GM20000 (cell line): Measurements from ENCODE around the gene B4GALNT2.

Experiments
- DNase-seq: peaks from one replicate; pipeline ENCODE4 v3.0.0; 2012; ENCODE audit warnings: low spot score
- TF ChIP-seq, protein P1 (sequence below): IDR thresholded peaks from 2 replicates; pipeline ENCODE4 v1.5.1; 2012; ENCODE audit warnings: mild to moderate bottlenecking, control low read depth; ENCODE audit errors: extremely low read depth, missing control alignments

B4GALNT2 gene

DNA sequence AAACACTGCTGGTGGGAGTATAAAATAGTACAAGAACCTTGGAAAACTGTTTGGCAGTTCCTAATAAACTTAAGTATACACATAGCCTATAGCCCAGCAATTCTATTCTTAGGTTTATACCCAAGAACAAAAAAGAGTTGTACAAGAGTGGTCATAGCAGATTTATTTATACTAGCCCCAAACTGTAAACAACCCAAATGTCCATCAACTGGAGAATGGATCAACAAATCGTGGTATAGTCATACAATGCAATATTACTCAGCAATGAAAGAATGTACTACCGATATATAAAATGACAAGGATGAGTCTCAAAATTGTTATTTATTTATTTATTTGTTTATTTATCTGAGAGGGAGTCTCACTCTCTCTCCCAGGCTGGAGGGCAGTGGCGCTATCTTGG lies 54.7 kb downstream of the B4GALNT2 start:
- no peak for DNase-seq

DNA sequence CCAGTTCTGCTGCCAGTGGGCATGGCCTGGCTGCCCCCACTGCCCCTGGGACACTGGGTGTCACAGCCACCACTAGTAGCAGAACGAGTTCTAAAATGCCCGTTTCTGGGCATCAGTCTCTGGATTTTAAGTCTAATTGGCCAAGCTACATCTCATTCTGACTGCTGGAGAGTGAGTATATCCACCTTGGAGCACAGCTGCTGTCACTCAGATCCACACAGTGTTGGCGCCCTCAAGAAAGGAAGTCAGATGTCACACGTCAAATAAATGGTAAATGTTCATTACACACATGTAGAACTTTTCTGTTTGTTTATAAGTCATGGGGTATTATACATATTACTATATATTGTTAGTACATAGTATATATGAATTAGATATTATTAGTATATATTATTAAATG lies 58.4 kb downstream of the B4GALNT2 start:
- TF ChIP-seq, protein P1, sequence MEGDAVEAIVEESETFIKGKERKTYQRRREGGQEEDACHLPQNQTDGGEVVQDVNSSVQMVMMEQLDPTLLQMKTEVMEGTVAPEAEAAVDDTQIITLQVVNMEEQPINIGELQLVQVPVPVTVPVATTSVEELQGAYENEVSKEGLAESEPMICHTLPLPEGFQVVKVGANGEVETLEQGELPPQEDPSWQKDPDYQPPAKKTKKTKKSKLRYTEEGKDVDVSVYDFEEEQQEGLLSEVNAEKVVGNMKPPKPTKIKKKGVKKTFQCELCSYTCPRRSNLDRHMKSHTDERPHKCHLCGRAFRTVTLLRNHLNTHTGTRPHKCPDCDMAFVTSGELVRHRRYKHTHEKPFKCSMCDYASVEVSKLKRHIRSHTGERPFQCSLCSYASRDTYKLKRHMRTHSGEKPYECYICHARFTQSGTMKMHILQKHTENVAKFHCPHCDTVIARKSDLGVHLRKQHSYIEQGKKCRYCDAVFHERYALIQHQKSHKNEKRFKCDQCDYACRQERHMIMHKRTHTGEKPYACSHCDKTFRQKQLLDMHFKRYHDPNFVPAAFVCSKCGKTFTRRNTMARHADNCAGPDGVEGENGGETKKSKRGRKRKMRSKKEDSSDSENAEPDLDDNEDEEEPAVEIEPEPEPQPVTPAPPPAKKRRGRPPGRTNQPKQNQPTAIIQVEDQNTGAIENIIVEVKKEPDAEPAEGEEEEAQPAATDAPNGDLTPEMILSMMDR: no peak
- DNase-seq: no peak

More for the DNA sequence above, 54.7 kb downstream of the B4GALNT2 start:
- TF ChIP-seq, protein P1: no peak

DNA sequence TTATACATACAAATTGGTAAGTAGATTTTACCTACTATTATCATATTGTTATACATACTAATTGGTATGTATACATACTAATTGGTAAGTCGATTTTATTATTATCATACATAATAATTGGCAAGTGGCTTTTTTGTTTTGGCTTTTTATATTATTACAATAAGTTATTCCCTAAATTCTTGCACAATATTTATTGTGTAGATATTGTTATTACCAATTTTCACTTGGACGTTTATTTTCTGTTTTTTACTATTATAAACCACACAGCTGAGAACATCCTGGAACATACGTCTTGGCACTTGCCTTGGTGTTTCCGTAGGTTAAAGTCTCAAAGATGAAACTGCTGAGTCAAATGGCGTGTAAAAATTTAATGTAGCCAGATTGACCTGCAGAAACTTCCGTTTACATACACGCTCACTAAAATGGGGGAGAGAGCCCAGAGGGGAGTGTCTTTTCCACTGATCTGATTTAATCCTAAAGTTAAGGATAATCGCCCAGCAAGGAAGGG lies 58.9 kb downstream of the B4GALNT2 start:
- TF ChIP-seq, protein P1: no peak
- DNase-seq: peak; percentile 39

DNA sequence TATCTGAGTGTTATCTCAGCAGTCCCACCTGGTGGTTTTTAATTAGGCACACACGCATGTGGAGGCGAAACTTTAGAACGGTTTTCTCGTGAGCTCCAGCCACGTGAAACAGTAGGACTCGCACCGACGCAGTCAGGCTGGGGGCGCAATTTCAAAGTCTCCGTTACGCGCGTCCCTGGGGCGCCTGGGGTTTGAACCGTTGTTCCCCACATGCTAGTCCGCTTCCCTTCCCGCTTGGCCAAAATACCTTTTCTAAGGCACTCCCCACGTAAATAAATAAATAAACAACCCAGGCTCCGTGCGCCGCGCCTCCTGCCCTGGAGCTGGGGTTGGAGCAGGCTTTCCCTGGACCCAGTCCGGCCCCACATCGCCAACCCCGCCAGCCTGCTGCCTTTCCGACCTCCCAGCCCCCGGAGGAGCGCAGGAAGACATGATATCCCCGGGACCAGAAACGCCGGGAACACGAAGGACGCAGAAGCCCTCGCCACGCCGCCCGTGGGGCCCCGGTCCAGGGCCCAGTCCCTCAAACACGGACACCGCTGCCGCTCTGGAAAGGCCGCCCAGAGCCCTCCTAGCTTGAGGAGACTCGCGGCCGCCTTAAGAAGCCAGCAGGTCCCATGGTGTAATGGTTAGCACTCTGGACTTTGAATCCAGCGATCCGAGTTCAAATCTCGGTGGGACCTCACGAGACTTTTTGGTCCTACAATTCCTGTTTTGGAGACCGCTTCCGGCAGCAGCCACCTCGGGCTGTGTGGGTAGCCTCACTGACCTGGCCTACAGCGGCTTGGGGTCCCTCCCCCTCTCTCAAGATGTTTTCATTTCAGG lies 59.6 kb downstream of the B4GALNT2 start:
- DNase-seq: peak; percentile 53
- TF ChIP-seq, protein P1: peak; percentile 20

DNA sequence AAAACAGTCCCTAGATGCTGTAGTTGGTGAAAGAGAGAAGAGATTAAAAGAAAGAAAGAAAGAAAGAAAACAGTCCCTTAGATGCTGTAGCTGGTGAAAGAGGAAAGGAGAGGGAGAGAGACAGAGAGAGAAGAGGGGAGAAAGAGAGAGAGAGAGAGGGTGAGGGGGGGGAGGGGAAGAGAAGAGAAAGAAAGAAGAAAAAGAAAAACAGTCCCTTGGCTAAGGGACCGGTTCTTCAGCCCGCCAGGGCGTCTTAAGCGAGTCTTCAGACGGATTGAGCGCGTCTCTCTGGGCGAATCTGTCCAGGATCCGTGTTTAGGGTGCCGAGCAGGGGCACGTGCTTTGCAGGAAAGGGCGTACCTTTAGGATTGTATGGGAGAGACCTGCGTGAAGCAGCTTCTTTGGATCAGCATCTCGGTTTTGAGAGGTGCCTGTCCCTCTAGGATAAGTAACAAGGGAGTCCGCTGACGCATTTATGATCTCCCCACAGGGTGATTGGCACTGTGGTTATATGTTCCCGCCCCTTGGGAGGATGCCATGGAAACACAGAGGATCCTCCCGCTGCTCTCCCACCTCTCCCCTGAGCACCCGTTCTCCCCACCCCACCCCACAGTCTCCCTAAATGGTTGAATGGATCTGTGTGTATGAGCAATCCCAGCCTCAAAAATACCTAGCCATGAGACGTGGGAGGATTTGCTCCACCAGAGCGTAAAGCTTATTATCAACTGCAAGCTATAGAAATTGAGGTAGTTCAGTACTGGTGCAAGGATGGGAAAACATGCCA lies 61.1 kb downstream of the B4GALNT2 start:
- TF ChIP-seq, protein P1: no peak
- DNase-seq: peak; percentile 54

DNA sequence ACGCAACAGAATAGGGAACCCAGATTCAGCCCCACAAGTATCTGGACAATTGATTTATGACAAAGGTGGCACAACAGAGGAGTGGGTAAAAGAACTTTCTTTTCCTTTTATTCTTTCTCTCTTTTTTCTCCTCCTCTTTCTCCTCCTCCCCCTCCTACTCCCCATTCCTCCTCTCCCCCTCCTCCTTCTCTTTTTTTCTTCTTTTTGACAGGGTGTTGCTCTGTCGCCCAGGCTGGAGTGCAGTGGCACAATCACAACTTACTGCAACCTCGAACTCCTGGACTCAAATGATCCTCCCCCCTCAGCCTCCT lies 61.7 kb downstream of the B4GALNT2 start:
- TF ChIP-seq, protein P1: no peak
- no peak for DNase-seq

DNA sequence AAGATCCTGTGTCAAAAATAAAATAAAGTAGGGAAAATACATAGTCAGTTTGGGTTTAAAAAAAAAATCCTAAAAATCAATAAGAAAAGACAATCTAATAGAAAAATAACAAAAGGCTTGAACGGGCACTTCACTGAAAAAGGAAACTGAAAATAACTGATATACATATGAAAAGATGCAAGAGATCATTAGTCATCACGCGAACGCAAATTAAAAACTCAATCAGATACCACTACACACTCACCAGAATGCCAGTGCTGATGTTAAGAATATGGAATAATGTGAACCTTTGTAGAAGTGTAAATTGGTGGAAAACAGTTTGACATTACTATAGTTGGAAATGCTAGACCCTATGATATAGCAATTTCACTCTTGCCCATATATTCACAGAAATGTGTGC lies 63.2 kb downstream of the B4GALNT2 start:
- no peak for DNase-seq
- TF ChIP-seq, protein P1: no peak
